Islet precursor cell (in vitro differentiated cells): ENCODE measurements around the gene PRM1.

Experiments
- DNase-seq: peaks from one replicate; pipeline ENCODE4 v3.0.0-alpha.2; 2018

PRM1 gene

DNA sequence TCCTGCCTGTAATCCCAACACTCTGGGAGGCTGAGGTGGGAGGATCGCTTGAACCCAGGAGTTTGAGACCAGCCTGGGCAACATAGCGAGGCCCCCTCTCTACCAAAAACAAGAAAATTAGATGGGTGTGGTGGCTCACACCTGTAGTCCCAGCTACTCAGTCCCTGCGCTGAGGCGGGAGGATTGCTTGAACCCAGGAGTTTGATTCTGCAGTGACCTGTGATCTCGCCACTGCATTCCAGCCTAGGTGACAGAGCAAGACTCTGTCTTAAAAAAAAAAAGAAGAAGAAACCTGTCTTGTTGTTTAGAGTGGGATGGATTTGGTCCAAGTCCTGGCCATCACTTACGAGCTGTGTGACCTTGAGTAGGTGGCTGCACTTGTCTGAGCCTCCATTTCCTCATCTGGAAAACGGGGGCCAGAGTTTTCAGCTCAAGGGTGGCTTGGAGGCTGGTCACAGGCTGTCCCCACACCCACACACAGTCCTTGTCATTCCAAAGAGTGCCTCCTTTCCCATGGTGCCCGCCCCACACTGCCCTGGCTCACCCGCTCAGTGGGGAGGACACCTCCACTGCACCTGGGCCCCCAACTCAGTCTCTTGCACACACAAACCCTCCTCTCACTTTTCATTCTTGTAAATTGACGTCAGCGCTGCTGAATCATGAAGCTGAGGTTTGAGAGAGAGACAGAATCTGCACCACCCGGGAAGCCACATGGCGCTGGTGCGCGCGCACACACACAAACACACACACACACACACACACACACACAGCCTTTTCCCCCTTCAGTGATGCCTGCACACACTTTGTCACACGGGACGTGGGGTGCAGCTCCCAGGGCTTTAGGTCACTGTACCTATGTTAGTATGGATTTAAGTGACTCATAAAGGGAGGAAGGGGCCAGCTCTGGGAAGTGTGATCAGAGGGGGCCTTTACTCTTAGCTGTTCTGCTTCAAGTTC lies 29.3 kb downstream of the PRM1 start:
- DNase-seq = no peak

DNA sequence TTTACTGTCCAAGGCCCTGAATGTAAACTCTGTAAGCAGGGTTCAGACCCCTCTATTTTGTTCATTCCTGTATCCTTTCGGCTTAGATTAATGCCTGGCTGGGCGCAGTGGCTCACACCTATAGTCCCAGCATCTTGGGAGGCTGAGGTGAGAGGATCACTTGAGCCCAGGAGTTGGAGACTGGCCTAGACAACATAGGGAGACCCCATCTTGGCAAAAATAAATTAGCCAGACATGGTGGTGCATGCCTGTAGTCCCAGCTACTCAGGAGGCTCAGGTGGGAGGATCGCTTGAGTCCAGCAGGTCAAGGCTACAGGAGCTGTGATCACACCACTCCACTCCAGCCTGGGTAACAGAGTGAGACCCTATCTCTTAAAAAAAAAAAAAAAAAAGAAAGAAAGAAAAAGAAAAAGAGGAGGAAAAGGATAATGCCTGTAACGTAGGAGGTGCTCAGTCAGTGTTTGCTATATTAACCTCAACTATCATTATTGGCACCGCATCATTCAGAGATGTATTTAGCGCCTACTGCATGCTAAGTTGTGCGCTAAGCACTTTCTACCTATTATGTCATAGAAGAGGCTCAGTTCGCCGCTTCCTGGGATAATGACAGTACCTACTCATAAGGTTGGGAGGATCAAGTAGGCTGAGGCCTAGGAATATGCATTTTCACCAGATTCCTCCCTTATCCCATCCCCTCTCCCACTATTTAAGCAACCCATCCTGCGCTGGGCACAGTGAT lies 30.2 kb downstream of the PRM1 start:
- DNase-seq = no peak

DNA sequence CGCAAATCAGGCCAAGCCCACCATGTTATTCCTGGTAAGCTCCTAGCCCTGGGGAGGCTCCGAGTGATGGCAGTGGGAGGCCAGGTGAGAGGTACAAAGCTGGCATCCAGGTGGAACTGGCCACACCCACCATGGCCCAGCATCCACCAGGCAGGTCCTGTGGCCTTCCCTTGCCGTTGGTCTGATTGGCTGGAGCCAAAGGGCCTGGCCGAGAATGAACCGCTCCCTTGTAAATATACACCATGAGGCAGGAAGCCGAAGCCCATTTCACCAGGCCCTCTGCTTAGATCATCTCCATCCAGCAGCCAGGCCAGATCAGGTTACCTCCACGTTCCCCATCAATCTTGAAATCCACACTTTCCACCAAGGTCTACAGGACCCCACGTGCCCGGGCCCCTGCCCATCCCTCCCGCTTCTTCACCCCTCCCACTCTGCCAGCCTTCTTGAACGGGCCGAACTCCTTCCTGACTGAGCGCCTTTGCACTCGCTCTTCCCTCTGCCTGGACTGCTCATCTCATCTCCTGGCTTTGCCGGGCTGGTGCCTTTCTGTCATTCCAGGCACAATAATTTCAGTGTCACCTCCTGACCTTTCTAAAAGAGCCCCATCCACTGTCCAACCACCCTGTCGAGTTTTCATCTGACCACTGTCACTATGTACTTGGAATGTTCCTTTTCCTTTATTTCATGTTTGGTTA lies 30.9 kb downstream of the PRM1 start:
- DNase-seq = no peak

DNA sequence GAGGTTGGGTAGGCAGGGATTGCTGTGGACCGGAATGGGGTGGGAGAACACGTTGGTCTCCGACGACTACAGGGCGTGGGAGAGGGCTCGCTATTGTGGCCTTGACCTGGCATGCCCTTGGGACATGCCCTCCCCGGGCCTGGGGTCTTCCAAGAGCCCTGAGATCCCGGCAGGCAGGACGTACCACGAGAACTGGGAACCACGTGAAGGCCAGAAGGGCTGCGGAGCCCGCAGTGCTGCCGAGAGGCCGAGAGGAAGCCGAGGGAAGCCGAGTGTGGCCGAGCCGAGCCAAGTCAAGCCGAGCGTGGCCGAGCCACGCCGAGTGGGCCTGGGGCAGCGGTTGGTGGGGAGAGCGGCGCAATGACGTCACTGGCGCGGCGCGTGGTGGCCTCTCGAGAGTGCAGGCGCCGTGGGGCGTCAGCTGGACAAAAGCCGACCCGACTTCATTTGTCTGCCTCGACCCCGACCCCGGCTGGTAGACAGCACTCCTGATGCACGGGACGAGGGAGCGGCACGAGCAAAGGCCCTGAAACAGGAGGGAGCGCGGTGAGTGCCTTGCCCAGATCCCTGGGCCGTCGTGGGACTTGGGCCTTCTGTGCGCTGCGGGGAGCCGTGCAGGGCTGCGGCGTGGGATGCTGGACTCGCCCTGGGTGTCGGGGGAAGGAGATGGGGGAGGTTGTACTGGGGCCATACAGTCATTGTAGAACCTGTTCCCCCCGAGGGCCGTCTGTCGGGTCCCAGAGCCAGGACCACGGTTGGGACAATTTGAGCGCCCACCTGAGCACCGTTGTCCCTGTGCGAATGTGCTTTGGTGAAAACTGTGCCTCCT lies 31.7 kb downstream of the PRM1 start:
- no peak for DNase-seq

DNA sequence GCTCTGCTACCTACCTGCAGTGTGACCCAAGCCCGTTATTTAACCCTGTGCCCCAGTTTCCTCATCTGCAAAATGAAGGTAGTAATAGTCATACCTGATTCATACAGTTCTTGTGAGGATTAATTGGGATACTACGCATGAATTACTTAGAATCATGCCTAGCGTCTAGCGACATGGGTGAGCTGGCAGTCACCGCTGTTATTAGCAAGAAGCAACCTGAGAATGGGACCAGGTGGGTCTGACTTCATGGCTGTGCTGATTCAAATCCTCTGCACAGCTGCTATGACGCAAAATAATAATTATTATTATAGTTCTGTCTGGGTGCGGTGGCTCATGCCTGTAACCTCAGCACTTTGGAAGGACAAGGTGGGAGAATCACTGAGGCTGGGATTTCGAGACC lies 33.0 kb downstream of the PRM1 start:
- no peak for DNase-seq

DNA sequence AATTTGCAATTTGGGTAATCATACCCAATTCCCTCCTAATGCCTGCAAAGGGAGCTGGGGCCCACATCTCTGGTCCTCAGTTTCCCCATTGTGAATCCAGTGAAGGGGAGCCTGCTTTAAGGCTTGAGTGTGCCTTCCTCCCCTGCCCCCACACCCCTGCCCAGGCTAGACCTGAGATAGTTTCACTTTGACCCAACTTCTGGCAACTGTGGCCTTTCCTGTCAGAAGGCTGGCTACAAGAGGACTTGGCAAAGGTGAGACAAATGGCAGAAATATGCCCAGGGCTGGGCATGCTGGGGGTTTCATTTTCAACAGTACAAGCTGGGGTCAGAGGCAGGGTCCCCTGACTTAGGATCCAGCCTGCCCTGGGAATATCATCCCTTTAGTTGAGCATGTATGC lies 35.1 kb downstream of the PRM1 start:
- no peak for DNase-seq

DNA sequence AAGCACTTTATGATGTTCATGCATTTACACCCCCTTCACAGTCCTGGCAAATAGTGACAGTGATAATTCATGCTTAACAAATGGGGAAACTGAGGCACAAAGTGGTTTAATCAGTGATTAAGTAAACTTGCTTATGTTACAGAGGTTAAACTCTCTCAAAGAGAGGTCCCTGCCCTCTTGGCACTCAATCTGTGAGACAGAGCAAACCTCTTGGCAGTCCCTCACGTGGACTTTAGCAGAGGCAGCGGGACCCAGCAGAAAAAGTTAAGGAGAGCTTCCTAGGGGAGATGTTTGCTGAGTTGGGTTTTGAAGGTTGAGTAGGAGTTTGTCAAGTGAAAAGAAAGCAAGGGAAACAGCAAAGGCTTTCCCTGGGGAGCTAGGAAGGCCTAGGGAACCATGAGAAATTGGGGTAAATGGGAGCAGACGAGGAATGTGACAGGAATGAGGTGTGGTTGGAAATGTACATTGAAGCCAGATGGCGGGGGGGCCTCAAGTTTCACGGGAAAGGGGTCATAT lies 35.9 kb downstream of the PRM1 start:
- DNase-seq = no peak

DNA sequence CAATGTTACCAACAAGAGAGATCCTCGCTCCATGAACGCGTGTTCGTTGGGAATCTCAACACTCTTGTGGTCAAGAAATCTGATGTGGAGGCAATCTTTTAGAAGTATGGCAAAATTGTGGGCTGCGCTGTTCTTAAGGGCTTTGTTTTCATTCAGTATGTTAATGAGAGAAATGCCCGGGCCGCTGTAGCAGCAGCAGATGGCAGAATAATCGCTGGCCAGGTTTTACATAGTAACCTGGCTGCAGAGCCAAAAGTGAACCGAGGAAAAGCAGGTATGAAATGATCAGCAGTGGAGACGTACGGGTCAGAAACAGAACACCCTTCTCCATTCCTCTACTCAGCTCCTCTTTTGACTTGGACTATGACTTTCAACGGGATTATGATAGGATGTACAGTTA lies 38.5 kb downstream of the PRM1 start:
- DNase-seq = no peak

DNA sequence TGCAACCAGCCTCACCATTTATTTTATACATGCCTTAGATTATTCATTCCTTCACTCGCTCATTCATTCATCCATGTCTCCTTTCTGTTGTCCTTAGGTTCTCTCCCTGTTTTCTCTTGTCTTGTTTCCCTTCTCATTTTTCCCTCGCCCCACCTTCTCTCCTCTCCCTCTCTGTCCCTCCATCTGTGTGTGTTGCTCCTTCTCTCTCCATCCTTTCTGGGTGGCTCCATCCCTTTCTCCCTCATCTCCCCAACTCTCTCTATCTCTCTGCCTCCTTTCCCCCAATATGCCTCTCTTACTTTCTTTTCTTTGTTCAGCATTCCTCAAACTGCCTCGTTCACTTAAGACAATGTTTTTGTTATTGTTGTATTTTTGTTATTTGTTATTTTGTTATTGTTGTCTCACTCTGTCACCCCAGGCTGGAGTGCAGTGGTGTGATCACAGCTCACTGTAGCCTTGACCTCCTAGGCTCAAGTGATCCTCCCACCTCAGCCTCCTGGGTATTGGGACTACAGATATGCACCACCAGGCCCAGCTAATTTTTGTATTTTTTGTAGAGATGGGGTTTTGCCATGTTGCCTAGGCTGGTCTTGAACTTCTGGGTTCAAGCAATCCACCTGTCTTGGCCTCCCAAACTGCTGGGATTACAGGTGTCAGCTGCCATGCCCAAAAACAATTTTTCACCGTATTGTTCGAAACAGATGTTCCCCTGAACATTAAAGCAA lies 39.5 kb downstream of the PRM1 start:
- no peak for DNase-seq

DNA sequence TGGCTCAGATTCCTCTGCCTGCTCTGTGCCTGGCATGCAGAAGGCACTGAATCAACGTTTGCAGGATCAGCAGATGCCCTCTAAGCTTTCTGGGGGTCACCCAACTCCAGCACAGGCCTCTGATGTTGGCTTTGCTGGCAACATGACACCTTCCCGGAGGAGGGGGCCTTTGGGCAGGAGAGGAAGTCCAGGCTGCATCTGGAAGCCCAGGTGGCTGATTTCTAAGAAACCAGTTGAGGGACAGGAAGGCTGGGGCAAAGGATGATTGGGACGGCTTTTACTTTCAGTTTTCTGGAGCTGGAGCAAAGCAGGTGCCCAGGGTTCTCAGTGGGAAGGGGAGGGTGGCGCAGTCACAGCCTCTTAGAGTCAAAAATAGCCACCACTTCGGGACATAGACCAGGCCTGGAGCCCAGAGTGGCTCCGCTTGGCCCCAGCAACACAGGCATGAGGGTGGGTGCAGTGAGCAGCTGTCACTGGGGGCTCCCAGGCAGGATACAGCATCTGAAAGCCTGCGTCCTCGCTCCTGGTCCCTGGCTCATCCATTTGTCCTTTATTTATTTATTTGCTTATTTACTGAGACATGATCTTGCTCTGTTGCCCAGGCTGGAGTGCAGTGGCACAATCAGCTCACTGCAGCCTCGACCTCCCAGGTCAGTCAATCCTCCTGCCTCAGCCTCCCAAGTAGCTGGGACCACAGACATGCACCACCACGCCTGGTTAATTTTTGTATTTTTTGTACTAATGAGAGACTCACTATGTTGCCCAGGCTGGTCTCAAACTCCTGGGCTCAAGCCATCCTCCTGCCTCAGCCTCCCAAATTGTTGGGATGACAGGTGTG lies 40.3 kb downstream of the PRM1 start:
- no peak for DNase-seq

DNA sequence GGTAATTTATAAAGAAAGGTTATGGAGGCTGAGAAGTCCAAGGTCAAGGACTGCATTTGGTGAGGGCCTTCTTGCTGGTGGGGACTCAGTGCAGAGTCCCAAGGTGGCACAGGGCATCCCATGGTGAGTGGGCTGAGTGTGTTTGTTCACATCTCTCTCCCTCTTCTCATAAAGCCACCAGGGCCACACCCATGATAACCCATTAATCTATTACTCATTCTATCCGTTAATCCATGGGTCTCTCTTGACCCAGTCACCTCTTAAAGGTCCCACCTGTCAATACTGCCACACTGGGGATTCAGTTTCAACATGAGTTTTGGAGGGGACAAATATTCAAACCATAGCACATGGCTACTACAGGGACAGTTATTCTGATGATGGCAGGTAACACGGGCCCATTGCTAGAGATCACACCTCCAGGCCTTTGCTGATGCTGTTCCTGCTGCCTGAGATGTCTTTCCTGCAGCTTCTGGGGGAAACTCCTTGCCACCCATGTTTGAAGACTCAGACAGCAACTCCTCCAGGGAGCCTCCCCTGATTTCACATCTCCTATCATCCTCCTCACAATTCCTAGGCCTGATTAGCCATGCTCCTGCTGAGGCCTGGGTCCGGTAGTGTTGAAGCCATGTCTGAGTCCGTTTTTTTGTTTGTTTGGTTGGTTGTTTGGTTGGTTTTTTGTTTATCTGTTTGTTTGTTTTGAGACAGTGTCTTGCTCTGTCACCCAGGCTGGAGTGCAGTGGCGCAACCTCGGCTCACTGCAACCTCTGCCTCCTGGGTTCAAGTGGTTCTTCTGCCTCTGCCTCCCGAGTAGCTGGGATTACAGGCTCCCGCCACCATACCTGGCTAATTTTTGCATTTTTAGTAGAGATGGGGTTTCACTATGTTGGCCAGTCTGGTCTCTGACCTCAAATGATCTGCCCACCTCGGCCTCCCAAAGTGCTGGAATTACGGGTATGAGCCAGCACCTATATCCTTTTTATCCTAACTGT lies 41.2 kb downstream of the PRM1 start:
- DNase-seq = no peak

DNA sequence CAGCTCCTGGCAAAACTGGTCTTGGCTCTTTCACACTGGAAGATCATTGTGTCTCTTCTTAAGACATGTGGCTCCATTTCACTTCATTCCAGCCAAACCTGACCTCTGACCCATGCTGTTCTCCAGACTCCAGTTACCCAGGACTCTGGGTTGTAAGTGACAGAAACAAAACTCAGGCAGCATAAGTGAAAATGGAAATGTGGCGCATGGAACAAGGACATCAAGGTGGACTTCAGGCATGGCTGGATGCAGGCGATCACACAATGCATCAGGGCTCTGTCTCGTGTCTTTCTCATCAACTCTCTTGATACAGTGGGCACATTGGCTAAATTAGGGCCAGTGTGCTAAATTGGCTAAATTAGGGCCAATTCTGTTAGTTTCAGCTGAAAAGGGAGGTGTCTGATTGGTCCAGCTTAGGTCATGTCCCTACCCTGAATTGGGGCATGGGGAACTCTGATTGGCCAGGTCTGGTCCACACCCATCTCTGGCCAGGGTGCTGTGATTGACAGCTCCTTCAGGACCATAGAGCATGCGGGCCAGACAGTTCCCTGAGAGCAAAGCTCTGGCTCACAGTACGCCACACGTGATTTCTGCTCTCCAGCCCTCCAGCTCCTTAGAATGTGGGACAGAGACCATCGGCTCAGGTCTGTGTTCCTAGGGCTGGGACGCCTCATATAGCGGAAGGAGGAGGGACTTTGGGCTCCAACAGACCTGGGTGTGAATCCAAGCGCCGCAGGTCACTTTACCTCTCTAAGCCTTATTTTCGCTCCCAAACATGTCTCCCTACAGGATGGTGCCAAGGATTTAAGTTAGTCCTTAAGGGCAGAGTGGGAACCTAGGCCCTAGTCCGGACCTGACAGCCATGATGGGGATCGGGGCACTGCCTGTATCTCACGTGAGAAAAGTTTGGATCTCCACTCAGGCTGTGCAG lies 42.6 kb downstream of the PRM1 start:
- no peak for DNase-seq

DNA sequence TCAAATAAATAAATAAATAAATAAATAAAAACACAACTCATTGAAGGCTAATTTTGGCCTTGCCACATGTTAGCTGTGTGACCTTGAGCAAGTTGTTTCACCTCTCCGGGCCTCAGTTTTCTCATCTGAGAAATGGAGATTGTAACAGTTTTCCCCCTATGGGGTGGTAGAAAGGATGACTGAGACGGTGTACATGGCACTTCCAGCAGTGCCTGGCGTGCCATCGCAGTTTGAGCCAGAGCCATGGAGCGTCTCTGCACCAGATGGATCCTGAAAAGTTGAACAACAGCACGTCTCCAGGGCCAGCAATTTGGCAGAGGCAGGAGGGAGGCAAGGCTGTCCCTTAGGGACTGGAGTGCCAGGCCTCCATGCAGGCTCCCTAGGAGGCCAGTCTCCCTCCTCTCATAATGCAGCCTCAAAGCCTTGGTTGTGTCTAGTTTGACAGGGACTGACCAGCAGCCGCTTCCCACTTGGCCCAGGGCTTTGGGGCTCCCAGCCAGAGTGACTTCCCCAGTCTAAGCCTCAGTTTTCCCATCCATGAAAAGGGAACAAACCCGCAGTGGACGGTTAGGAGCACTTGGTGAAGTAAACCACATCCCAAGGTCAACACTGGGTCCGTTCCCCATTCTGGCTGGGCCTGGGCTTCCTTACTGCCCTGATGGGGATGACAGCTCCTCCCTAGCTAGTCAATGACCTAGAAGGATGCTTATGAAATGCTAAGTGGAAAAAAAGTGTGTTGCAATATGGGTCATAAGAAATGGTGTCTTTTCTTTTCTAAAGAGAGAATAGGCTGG lies 44.5 kb downstream of the PRM1 start:
- no peak for DNase-seq

DNA sequence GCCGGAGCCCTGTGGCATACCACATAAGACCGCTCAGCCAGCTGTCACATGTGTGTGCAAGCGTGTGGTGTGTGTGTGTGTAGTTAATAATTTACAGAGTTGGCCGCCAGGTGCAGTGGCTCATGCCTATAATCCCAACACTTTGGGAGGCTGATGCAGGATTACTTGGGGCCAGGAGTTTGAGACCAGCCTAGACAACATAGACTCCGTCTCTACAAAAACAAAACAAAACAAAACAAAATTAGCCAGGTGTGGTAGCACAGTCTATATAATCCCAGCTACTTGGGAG lies 45.5 kb downstream of the PRM1 start:
- no peak for DNase-seq

DNA sequence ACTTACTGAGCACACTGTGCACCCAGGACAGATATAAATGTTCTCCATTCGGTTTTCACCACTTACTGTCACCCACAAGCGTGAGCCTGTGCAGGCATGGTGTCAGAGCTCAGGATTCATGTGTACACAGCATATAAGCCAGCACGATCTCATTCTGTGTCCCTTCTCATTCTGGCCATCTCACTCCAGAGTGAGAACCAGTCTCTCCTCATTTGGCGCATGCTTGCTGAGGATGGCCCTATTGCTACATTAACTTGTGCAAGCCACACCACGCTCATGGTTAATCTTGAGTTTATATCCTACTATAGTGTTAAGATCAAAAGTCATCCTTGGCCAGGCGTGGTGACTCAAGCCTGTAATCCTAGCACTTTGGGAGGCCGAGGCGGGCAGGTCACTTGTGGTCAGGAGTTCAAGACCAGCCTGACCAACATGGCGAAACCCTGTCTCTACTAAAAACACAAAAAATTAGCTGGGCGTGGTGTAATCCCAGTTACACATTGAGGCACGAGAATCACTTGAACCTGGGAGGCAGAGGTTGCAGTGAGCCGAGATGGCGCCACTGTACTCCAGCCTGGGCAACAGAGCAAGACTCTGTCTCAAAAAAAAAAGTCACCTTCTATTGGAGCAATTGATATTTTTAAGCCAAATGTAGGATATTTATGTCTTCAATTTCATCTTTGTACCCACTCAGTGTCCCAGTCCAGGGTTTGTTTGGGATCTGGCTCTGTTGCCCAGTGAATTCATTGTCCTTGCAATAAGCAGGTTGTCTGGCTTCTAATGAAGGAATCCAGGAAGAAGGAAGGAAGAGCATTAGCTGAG lies 46.0 kb downstream of the PRM1 start:
- no peak for DNase-seq

DNA sequence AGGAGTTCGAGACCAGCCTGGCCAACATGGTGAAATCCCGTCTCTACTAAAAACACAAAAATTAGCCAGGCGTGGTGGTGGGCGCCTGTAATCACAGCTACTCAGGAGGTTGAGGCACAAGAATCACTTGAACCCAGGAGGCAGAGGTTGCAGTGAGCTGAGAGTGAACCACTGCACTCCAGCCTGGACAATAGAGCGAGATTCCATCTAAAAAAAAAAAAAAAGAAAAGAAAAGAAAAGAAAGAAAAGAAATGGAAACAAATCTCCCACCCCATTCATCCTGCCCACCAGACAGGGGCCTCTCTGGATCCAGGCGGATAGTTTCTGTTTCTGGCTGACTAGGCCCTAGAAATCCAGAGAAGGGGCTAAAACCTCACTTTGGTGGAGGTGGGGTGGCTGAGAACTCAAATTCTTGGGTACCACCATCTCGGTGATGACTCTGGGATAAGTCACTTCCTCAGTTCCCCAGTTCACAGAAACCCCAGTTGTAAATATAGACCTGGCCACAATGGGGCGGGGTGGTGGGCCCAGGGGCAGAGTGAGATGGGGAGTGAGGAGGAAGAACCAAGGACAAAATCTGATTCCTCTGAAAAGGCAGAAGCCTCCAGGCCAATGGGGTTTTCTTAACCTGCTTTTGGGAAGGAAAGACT lies 47.3 kb downstream of the PRM1 start:
- DNase-seq = no peak
